Hepatocyte (in vitro differentiated cells): ENCODE results near the gene PINLYP.

Source experiments
- CTCF ChIP-seq: fragments of 200-600 bp; sonication (generic); IDR thresholded peaks from 2 replicates; pipeline ENCODE4 v1.5.1; 2016; ENCODE audit warnings: antibody characterized with exemption, mild to moderate bottlenecking; ENCODE audit not compliant: poor library complexity
- EZH2 ChIP-seq: fragments of 200-600 bp; sonication (generic); IDR thresholded peaks from 2 replicates; pipeline ENCODE4 v1.6.1; 2016; ENCODE audit warnings: antibody characterized with exemption, mild to moderate bottlenecking, borderline replicate concordance
- EZH2phosphoT487 ChIP-seq: fragments of 200-600 bp; sonication (generic); IDR thresholded peaks from one replicate; pipeline ENCODE4 v1.6.1; 2018; ENCODE audit warnings: antibody characterized with exemption, mild to moderate bottlenecking, low read depth, moderate library complexity; ENCODE audit not compliant: unreplicated experiment, severe bottlenecking

- TF ChIP-seq EZH2phosphoT487: no peak
- TF ChIP-seq CTCF: no peak
- no peak for TF ChIP-seq EZH2
These were observed 1.0 kb upstream of the PINLYP start for GRCh38 chr19:43574424-43575155.
